ENCODE measurements around the gene ESYT3.
"Not testable (repeated sequence)": the region's sequence is repeated elsewhere in the genome, so short reads cannot be mapped to it uniquely, and the experiment has no call there.

ESYT3 gene

DNA sequence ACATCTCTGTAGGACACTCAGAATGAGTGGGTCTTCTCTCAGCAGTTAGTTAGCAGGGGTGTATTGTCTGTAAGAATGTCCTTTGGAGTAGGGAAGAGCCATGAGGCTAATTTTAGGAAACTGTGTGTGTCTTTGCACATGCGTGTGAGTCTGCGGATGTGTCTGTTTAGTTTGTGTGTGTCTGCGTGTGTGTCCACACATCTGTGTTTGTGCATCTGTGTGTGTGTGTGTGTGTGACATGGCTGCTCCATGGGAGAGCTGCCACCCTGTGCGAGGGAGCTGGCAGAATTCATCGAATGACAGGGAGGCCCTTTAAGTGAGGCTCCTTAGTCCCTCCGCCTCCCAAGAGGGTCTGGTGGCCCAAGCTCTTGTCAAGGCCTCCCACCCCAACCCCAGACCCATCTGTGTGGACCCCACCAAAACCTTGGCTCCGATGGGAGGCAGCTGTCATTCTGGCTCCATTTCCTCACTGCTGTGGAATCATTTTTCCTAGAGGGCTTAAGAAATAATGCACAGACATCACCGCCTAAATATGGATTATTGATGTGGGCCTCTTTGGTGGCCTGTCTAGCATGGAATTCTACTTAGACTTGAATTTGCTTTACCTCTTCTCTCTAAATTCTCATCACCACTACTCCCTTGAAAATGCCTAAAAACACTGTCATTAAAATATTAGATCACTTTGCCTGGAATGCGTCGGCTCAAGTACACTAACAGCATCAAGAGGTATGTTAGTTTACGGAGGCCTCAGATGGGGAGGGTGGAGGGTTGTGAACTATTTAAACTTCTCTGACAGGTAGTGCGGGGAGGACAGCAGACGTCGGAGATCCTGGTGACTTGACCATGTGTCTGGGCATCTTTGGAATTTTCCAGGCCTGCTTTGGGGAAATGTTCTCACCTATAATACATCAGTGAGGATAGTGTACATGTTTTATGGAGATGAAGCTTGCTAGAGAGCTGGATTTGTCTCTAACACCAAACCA, 9.4 kb downstream of the ESYT3 start:
- DNase-seq, result no peak

DNA sequence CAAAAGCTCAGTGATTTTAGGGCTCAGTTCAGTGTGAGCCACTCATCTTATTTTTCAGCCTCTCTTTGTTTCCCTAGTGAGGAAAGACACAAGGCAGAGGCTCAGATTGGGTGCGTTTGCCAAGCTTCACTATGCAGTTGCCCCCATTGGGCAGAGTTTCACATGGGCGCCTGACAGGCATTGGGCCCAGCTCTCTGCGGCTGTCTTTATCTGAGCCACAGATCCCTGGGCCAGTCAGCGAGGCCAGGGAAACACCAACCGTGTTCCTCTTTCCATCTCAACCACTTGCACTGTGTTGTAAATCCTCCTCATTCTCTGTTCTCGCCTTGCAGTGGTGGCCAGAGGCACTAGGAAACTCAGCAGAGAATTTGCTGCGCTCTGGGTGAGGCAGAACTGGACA, 10.8 kb downstream of the ESYT3 start:
- no peak for DNase-seq

DNA sequence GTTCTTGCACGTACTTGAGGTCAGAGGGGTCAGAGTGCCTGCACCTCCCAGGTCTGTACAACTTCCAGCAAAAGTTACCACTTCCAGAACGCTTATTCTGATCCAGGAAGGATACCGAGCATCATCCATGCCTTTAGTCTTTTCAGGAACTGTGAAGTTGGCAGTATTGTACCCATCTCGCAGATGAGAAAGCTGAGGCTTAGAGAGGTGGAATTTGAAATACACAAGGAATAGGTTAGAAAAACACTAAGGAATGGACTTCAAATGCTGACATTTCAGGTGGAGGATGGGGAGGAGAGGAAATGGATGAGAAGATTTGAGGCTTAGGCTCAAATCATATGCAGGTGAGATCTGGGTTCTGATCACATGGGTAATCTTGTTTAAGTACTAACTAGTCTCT, 11.2 kb downstream of the ESYT3 start:
- DNase-seq, result no peak

DNA sequence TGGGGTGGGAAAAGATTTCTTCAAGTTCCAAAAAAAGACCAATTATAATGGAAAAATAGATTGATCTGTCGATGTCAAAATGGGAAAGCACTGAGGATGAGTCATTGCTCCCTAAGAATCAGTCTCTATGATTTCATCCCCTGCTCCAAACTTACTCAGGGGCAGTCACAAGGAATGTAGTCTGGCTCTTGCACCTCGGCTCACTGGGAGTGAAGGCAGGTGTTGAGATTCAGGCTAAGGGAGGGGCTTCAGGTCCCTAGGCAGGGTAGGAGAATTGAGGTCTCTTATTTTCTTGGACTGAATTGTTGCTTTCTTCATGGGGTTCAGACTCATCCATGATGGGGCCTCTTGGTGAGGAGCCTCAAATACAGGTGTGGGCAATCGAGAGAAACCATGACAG, 14.2 kb downstream of the ESYT3 start:
- no peak for DNase-seq

DNA sequence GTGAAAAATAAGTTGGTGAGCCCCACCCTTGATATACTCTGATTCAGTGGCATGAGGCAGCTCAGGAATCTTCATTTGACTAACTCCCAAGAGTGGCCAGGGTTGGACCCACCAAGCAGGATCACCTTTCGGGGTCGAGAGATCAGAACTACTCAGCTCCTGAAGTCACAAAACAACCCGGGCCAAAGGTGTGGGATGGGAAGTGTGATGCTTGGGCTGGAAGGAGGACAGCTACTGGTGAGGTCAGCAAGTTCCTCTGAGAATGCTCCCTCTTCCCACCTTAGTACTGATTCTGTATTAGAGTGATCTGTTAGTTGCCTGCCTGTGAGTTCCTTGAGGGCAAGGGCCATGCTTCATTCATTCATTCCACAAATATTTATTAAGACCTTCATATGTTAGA, 15.1 kb downstream of the ESYT3 start:
- no peak for DNase-seq

DNA sequence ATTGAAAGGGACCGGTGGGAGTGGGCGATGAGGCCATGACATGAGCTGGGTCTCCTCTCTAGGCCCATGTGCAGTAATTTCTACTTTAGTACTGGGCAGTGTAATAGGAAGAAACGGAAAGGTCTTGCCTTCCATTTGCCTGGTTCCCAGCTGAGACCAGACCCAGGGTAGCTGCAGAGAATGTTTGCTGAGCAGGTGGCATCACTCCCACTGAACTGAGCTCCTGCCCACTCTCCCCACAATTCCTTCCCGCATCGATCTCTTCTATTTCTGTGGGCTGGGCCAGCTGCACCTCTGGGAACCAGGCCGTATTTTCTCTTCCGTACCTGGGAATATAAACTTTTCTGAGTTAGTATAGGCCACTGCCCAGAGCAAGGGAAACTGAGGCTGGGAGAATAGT, 15.8 kb downstream of the ESYT3 start:
- DNase-seq, result no peak

DNA sequence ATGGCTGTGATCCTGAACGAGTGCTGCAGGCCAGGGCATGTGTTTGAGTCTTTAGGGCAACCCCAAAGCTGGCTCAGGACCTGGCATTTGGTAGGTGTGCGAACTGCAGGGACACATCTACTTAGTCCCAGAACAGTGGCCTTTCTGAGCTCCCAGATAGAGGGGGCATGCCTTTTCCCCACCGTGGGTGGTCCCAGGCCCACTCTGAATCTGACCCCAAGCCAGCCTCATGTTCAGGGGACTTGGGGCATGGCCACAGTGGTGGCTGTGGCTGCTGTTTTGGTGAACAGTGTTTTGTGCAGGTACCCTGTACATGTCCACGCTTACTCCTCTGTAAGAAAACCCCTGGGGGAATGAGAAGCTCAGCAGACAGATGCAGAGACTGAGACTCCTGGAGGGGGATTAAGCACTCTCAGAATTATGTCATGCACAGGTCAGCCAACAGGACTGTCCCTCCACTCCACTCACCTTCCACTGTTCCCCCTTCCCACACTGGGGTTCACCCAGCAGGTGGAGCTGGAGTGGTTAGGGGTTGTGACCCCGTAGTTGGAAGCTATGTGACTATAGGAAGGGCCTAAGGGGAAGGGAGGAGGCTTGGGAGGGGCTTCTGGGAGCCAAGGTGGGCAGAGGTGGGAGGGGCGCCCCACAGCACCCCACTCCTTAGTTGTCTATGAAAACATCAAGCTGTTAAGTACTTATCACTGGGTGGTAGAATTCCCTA, 16.4 kb downstream of the ESYT3 start:
- DNase-seq, result no peak

DNA sequence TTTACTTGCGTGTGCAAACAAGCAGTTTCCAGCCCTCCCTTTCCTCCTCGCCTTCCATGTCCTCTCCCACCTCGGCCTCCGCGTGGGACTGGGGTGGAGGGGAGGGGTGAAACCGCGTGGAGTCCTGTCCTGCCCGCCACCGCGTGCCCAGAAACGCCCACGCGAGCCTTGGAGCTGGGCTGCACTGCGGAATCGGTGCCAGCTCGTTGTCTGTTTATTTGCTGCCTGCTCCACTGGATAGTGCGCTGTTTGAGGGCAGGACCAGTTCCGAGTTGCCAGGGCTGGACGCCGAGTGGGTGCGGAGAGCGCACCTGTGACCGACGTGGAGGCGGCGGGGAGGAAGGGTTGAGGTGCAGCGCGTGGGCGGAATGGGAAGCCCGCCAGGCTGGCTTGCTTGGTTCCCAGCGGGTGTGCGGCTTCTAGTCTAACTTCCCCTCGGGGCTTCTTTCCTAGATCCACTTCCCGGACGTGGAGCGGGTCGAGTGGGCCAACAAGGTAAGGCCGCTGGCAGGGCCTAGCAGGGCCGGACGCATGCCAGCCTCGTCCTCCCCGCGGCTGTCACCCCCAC, 17.3 kb downstream of the ESYT3 start:
- DNase-seq, result no peak

DNA sequence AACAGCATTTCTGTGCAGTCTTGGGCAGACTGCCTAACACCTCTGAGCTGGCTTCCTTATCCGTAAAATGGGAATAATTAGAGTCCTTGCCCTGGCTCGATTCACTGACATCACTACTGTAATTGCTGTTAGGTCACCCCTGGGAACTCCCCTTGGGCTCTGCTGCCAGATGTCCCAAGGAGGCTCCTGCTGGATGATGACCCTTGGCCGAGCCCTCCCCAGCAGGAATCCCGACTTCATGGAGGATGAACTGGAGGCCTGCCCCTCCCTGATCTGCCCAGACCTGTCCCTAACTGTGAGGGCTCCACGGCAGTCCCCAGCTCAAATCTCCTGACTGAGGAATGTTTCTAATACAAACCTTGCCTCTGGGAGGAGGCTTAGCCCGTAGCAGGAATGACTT, 18.0 kb downstream of the ESYT3 start:
- no peak for DNase-seq

DNA sequence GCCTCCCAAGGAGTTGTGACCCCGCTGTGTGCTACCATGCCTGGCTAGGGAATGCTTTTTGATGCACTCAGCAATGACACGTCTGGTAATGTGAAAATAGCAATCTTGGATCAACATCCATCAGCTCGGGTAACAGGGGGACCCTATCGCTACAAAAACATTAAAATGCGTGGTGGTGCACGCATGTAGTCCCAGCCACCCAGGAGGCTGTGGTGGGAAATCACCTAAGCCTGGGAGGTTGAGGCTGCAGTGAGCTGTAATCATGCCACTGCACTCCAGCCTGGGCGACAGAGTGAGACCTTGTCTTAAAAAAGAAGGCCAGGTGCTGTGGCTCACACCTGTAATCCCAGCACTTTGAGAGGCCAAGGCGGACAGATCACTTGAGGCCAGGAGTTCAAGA, 19.5 kb downstream of the ESYT3 start:
- not testable (repeated sequence) for DNase-seq

DNA sequence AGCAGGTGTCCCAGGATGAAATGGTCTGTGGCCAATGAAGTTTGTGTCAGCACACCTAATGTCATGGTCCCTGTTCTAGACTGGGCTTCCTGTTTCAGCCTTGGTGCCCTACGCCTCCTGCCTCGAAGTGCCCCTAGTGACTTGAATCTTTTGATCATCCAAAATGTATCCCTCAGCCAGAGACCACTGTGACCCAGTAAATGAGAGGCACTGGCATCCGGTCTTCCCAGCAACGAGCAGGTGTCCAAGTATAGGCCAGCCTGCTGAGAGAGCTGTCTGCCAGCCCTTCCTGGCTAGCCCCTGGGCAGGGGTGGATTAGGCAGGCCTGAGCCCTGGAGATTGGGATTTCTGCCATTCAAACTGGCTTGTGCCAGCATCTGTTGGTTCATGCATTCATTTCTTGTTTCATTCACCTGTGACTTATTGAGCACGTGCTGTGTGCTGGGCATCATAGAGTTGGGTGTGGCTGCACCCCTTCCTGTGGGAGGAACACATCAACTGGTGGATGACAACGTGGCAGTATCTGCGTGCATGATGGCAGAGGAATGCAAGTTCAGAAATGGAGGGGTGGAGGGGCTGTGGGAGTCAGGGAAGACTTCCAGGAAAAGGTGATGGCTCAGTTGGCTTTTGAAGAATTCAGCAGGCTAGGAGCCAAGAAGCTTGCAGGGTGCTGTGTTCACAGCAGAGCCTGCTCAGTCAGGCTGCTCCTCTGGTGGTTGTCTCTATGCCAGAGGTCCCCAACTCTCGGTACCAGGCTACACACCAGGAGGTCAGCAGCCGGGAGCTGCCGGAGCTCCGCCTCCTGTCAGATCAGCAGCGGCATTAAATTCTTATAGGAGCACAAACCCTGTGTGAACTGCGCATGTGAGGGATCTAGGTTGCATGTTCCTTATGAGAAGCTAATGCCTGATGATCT, 21.6 kb downstream of the ESYT3 start:
- no peak for DNase-seq

DNA sequence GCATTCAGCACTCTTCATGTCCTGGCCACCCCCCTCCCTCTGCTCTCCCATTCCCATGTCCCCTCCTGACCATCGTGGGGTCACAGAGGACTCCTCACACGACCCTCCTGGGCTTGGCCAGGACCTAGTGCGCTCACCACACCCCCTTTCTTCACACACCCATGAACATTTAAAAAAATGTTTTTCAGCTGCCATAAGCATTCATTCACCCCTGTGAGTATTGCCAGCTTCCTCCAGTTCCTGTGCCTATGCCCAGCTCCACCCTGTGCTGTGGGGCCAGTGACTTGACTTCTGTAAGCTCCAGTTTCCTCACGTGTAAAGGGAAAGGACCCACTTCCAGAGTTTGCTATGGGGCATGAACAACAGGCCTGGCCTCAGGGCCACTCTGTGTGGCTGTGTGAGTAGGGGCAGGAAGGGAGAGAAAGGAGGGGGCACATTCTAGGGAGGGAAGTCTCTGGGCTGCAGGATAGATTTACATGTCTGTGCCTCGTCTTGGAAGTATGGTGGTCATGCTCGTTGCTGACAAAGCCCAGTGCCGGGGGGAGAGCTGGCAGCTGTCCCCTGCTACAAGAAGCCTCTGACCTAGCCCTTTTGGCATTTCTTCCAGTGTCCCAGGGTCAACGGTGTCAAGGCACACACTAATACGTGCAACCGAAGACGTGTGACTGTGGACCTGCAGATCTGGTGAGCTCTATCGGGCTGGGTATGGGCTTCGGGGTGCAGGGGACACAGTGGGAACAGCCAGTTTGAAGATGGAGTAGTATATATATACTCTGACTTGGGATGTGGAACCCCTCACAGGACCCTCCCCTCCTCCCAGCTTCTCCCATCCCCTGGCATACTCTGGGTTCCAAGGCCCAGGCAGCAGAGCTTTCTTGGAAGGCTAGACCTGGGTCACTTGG, 22.8 kb downstream of the ESYT3 start:
- no peak for DNase-seq

DNA sequence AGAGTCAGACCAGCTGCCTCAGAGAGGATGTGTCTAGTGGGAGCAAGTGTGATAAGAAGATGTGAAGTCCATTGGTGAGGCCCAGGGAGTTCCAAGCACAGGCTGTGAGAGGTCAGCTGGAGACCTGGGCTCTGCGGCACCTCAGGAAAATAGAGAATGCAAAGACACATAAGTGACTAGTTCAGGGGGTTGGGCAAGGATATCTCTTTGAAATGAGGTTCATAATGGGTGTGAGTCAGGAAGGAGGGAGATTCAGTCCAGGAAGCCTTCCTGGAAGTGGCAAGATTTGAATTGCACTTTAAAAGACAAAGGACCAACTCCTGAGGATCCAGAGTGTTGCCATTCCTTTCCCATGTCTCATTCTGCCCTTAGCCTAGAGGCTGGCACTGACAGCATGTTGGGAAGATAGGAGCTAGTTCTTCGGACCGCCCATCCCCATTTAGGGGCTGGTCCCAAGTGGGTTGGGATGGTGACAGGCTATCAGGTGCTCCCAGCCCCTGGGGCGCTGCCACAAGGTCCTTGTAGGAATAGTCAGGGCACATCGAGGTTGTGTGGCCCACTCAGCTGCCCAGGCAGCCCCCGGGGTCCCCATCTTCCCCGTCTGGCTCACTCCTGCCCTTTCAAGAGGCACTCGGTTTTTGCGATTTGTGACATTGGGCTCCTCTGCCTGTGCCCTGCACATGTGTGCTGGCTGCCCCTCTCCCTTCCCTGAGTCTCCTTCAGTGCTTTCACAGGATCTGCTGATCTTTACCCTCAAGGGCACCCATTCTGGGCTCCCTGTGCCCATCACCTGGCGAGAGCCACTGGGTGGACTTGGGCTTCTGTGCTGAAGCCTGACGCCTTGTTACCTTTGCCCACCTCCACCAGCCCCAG, 23.7 kb downstream of the ESYT3 start:
- no peak for DNase-seq

DNA sequence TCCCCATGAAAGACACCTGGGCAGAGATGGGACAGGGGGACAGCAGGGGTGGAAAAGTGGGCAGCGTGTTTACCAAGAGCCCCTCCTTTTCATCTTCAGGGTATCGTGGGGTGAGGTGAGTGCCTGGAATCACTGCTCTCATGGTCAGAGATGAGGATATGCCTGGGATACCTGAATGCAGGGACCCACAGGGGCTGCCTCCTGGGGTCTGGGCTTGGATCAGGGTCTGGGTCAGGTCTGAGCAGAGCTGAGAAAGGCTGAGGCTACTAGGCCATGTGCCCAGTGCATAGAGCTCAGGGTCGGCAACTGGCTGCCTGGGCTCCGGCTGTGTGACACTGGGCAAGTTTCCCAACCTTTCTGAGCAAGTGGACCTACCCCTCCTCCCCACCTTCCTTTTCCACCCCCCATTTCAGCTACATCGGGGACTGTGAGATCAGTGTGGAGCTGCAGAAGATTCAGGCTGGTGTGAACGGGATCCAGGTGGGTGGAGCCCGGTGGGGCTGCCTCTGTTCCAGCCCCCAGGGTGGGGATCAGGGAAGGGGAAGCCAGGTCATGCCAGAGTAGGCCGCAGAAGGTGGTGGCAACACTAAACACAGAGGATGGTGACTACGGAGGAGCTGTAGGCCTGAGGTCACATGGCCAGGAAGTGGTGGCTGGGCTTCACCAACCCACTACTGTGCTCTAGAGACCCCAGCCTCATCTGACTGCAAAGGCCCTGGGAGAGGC, 24.5 kb downstream of the ESYT3 start:
- no peak for DNase-seq

DNA sequence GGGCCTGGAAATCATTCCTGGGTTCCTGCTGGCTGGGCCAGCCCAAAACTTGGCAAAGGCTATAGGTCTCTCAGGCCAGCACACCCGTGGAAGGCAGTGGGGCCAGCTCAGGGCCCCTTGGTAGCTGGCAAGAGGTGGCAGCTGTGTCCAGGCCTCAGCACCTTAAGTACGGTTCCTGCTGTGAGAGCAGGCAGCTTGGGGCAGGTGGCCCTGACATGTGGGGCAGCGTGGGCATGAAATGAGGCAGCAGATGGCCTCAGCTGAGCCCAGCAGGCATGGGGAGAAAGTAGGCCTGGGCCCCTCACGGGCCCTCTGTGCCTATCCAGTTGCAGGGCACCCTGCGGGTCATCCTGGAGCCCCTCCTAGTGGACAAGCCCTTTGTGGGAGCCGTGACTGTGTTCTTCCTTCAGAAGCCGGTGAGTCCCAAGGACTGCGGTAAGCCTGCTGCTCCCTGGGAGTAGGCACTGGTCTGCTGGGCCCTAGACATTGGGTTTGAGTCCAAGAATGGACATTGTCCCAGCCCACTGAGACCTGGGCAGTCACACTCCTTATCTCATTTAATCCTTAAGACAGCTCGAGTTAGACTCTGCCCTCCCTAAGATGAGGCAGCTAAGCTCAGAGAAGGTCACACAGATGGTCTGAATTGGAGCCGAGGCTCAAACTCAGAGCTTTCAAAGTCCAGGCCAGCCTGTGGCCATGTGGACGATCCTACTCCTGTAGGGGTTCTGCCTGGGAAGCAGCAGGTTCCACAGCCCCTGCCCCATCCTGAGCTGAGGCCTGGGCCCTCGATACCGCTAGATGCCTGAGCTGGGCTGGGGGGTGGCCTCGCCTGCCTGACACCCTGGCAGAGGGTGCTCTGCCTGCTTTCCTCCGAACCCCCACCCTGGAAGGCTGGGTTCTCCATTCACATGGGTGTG, 25.5 kb downstream of the ESYT3 start:
- no peak for DNase-seq

DNA sequence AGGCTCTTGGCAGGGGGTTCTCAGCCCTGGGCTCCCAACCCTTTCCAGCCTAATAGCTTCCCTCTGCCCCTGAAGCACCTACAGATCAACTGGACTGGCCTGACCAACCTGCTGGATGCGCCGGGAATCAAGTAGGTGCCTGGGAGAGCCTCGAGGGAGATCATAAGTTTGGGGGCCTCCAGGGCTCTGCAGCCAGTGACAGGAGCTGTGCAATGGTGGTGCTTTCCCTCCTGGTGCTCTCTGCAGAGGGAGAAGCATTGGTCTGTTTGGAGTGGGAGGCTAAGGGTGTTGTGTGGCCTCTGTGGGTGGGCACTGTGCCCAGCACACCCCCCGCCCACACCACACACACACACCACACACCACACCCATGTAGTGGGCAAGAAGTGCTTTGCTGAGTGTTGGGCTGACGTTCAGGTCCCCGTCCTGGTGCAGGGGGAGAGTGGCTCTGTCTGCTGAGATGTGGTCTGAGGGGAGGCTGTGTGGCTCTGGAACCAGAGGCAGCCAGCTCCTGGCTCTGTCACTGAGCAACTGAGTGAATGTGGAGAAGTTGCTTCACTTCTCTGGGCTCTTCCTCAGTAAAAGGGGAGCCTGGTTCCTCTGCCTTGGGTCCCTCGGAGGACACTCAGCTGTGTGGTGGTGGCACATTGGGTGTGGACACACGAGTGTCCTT, 26.3 kb downstream of the ESYT3 start:
- DNase-seq, result no peak

DNA sequence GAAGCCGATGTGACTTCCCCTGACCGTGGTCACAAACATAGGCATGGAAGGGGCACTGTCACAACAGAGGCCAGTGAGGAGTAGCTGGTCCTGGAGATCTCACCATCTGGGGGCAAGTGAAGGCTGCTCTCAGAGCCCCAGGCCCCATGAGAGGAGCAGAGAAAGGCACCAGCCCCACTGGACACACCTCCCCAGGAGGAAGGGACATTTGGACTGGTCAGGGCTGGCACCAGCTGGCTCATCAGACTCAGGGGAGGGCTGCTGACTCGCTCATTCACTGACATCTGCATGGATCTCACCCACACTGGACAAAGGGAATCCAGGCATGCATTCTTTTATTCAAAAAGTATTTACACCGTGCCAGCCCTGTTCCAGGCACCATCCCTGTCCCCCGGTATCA, 26.8 kb downstream of the ESYT3 start:
- DNase-seq, result no peak

DNA sequence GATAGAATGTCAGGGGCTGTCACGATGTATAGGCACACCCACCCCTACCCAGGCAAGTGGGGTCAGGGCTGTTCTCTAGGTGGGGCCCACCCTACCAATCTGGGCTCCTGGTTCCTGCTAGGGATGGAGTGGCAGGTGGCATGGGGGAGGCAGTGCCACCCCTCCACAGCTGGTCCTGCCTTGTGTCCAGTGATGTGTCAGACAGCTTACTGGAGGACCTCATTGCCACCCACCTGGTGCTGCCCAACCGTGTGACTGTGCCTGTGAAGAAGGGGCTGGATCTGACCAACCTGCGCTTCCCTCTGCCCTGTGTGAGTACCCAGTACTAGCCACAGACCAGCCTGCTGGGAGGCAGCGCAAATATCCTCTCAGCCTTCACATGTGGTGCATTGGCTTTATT, 27.5 kb downstream of the ESYT3 start:
- no peak for DNase-seq

All from NCI-H1436 treated with DMSO at 0.1 percent for 48 hours (cell line).